SKM-1 (cell line): ENCODE results near the gene SOS1.
"Not testable (repeated sequence)": the region's sequence is repeated elsewhere in the genome, so short reads cannot be mapped to it uniquely, and the experiment has no call there.

ENCODE experiments used
- DNase-seq: peaks from one replicate; lab custom pipeline; 2025; ENCODE audit not compliant: unreplicated experiment; lab: John Stamatoyannopoulos, UW

The SOS1 gene

GRCh38 chr2:39107156-39107555, 13.7 kb downstream of the SOS1 start:
- DNase-seq, result no peak

- no peak for DNase-seq
Measured at GRCh38 chr2:39099870-39100728, 20.8 kb downstream of the SOS1 start.

- no peak for DNase-seq
Measured at GRCh38 chr2:39099310-39099869, 21.5 kb downstream of the SOS1 start.

GRCh38 chr2:39095624-39096023, 25.2 kb downstream of the SOS1 start:
- no peak for DNase-seq

- no peak for DNase-seq
Measured at GRCh38 chr2:39094717-39095363, 26.0 kb downstream of the SOS1 start.

GRCh38 chr2:39093218-39093898, 27.5 kb downstream of the SOS1 start:
- no peak for DNase-seq

GRCh38 chr2:39091543-39091942, 29.3 kb downstream of the SOS1 start:
- DNase-seq, result no peak

- no peak for DNase-seq
Measured at GRCh38 chr2:39091063-39091462, 29.8 kb downstream of the SOS1 start.

- DNase-seq, result no peak
Measured at GRCh38 chr2:39080152-39080551, 40.7 kb downstream of the SOS1 start.

GRCh38 chr2:39069890-39070465, 50.9 kb downstream of the SOS1 start:
- DNase-seq, result no peak

- no peak for DNase-seq
Measured at GRCh38 chr2:39069136-39069515, 51.7 kb downstream of the SOS1 start.

- DNase-seq, result no peak
Measured at GRCh38 chr2:39068299-39069135, 52.3 kb downstream of the SOS1 start.

GRCh38 chr2:39065616-39066015, 55.2 kb downstream of the SOS1 start:
- DNase-seq, result no peak

- no peak for DNase-seq
Measured at GRCh38 chr2:39062320-39062719, 58.5 kb downstream of the SOS1 start.

- DNase-seq, result no peak
Measured at GRCh38 chr2:39061280-39061679, 59.6 kb downstream of the SOS1 start.

- peak; percentile 41 for DNase-seq
Measured at GRCh38 chr2:39059366-39059952, 61.4 kb downstream of the SOS1 start.

- DNase-seq, result no peak
Measured at GRCh38 chr2:39058101-39058500, 62.8 kb downstream of the SOS1 start.

- DNase-seq, result not testable (repeated sequence)
Measured at GRCh38 chr2:39052665-39053064, 68.2 kb downstream of the SOS1 start.

- DNase-seq, result no peak
Measured at GRCh38 chr2:39050109-39050508, 70.7 kb downstream of the SOS1 start.

- DNase-seq, result no peak
Measured at GRCh38 chr2:39039072-39039471, 81.8 kb downstream of the SOS1 start.
